Measurements from ENCODE around the gene CRYZ. TPM values are rescaled to one million over a fixed set of nuclear protein-coding genes. Genes with fewer than 3 reads are reported as not detected.
"Not testable (repeated sequence)": the region's sequence is repeated elsewhere in the genome, so short reads cannot be mapped to it uniquely, and the experiment has no call there.

The CRYZ gene, protein sequence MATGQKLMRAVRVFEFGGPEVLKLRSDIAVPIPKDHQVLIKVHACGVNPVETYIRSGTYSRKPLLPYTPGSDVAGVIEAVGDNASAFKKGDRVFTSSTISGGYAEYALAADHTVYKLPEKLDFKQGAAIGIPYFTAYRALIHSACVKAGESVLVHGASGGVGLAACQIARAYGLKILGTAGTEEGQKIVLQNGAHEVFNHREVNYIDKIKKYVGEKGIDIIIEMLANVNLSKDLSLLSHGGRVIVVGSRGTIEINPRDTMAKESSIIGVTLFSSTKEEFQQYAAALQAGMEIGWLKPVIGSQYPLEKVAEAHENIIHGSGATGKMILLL
- 154 TPM for total RNA-seq

- ATAC-seq = peak; percentile 87
- DNase-seq (ENCODE audit: low spot score) = peak; percentile 95
Measured at GRCh38 chr1:74732960-74733603, at the start of gene CRYZ, which contains the start of gene TYW3. Gene CRYZ (minus strand): TSS chr1:74733050. CDS start chr1:74724821, 8,229 bp downstream. Gene TYW3 (plus strand): TSS chr1:74733152. CDS start chr1:74733245, 93 bp downstream.

GRCh38 chr1:74780594-74780993, 47.7 kb upstream of the CRYZ start:
- ATAC-seq (no peak), DNase-seq (ENCODE audit: low spot score) (no peak)

GRCh38 chr1:74779750-74780149, 46.9 kb upstream of the CRYZ start:
- ATAC-seq = no peak

GRCh38 chr1:74777525-74777924, 44.7 kb upstream of the CRYZ start:
- no peak for DNase-seq (ENCODE audit: low spot score)
- no peak for ATAC-seq

More at GRCh38 chr1:74779750-74780149, 46.9 kb upstream of the CRYZ start:
- DNase-seq (ENCODE audit: low spot score) = no peak

DNA sequence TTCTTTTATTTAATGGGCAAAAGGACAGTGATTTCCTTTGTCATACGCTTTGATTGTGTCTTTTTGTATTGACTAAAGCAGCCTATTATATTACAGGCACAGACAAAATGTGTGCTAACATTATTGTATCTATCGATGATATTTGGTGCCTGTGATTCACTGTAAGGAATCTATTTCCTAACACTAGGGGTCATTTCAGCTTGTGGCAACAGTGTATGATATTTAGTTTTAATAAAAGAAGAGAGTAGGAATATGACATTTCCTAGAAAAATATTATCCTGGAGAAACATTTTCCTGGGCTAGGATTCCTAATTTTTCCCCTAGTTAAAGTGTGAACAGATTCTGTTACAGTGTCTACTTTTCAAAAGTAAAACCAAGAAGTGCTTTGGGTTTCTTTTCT, 42.9 kb upstream of the CRYZ start:
- DNase-seq (ENCODE audit: low spot score) (no peak), ATAC-seq (no peak)

- ATAC-seq (no peak), DNase-seq (ENCODE audit: low spot score) (no peak)
Measured at GRCh38 chr1:74773582-74773981, 40.7 kb upstream of the CRYZ start.

DNA sequence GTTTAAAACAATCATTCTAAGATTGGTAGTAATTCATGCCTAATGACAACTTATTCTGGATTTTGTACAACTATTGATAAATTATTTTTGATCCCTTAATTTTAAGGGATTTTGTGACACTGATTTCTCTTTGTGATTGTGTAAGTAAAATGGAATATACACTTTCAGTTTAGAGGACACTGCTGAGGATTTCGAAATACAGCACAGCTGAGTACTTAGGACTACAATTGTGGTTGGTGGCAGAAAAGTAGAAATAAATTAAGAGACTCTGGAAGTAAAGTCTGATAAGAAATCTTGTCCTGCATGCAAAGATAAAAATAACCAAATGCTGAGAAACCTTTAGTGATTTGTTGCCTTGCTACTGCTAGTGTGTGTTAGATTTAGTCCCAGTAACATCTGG, 40.1 kb upstream of the CRYZ start:
- ATAC-seq (peak; percentile 70), DNase-seq (ENCODE audit: low spot score) (no peak)

DNA sequence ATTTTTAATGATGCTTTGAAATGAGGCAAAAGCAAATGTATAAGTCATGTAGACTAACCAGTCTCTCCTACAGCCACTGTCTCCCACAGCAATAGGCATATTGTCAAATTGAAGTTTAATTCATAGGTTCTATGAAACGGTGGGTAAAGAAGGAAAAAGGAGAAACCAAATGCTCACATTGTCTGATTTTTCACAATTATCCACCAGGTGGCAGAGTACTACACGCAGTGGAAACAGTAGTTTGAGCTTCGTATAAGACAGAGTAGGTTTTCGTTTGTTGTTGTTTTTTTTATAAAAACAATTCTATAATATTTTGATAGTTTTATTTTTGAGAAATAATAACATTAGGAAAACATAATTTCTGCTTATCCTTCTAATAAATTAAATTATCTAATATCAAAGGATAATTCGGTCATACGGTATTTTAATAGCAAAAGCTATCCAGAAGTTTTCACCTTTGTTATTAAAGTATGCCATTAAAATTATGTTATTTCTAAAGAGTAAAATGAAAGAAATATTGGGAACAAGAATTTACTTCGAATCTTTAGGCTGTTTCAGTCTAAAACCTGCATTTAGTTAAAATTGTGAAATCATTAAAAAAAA, 39.2 kb upstream of the CRYZ start:
- peak; percentile 89 for ATAC-seq
- DNase-seq (ENCODE audit: low spot score) = no peak

DNA sequence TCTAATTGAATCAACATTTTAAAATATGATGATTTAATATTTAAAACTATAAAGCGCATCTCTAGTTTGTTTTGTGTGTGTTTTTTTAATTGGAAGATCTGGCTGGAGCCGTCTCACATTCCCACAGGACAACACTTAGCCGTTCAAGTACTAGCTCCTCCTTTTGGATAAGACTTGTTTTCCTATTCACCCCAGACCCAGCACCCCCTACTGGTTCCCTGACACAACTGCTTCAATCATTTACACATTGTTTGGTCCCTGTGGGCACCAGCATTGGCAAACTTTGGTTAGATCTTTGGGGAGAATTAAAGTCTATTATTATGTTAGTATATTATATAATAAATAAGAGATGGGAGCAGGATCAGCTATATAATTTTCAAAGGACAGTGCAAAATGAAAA, 34.6 kb upstream of the CRYZ start:
- ATAC-seq = peak; percentile 63
- no peak for DNase-seq (ENCODE audit: low spot score)

GRCh38 chr1:74766579-74766978, 33.7 kb upstream of the CRYZ start:
- ATAC-seq (no peak), DNase-seq (ENCODE audit: low spot score) (no peak)

DNA sequence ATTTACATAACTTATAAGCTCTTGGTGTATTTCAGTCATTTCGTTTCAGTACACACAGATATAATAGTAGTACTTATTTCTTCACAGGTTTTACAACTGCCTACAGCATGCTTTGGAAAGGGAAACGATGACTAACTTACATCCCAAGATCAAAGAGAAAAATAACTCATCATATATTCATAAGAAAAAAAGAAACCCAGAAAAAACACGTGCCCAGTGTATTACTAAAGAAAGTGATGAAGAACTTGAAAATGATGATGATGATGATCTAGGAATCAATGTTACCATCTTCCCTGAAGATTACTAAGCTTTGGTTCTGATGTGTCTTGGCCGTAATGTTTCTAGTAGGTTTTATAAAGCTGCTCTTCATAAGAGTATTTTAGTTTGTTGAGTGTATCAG, 31.0 kb upstream of the CRYZ start:
- no peak for ATAC-seq
- no peak for DNase-seq (ENCODE audit: low spot score)

- not testable (repeated sequence) for ATAC-seq; DNase-seq (ENCODE audit: low spot score)
Measured at GRCh38 chr1:74756650-74757049, 23.8 kb upstream of the CRYZ start.

- DNase-seq (ENCODE audit: low spot score) (no peak), ATAC-seq (no peak)
Measured at GRCh38 chr1:74755475-74755874, 22.6 kb upstream of the CRYZ start.

GRCh38 chr1:74753104-74753503, 20.3 kb upstream of the CRYZ start:
- no peak for ATAC-seq

GRCh38 chr1:74748960-74749359, 16.1 kb upstream of the CRYZ start:
- peak; percentile 85 for ATAC-seq
- no peak for DNase-seq (ENCODE audit: low spot score)

More at GRCh38 chr1:74753104-74753503, 20.3 kb upstream of the CRYZ start:
- no peak for DNase-seq (ENCODE audit: low spot score)

DNA sequence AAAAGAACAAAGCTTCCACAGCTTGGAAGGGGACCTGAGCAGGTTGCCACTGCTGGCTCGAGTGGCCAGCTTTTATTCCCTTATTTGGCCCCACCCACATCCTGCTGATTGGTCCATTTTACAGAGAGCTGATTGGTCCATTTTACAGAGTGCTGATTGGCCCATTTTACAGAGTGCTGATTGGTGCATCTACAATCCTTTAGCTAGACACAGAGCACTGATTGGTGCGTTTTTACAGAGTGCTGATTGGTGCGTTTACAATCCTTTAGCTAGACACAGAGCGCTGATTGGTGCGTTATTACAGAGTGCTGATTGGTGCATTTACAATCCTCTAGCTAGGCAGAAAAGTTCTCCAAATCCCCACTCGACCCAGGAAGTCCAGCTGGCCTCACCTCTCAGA, 12.4 kb upstream of the CRYZ start:
- not testable (repeated sequence) for ATAC-seq; DNase-seq (ENCODE audit: low spot score)

GRCh38 chr1:74740307-74740980, 7.6 kb upstream of the CRYZ start:
- ATAC-seq; DNase-seq (ENCODE audit: low spot score): not testable (repeated sequence)

DNA sequence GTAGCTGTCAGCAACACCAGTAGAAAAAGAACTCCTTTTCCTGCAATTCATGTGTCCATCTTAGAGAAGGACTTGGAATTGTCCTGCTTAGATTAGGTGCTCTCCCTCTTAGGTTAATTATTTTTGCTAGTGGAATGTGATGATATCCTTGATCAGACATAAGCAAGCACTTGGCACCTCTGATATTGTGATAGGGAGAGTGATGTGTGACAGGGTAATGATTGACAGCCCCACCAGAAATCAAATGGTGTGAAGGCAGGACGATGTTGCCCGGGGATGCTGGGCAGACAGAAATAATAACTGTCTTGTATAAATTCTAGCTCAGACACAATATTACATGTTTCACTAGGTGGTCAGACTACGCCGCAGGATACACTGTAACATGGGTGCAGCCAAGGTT, 4.5 kb upstream of the CRYZ start:
- no peak for DNase-seq (ENCODE audit: low spot score)
- no peak for ATAC-seq

GRCh38 chr1:74733604-74734484, 994 bp upstream of the CRYZ start:
- ATAC-seq (peak; percentile 66), DNase-seq (ENCODE audit: low spot score) (no peak)
